ENCODE results near the gene CYB561D1. TPM values are rescaled to one million over a fixed set of nuclear protein-coding genes. Genes with fewer than 3 reads are reported as not detected.

CYB561D1 gene
- total RNA-seq, 2 donors from 2014 or later, result 10.5 to 11.3 TPM

- intact Hi-C loops (cut with DNase I), result loop anchor here in 1 of 2 donors (10.0 kb wide), 1 partner anchor 274 kb away; no protein-coding TSS in a partner anchor
- DNase-seq (ENCODE audit: low spot score), result no peak
Observed at GRCh38 chr1:109538827-109539555, 45.1 kb downstream of the CYB561D1 start.

- DNase-seq (ENCODE audit: low spot score), result no peak
- intact Hi-C loops (cut with DNase I), result loop anchor here (5.0 to 10.0 kb wide), 5 partner anchors 85 to 445 kb away; partner anchors contain the start of gene AHCYL1 (in 1 of the 2)
Observed at GRCh38 chr1:109539676-109540075, 45.8 kb downstream of the CYB561D1 start, which contains the start of gene GPR61. Gene GPR61 (plus strand): TSS chr1:109539872. CDS start chr1:109543023, 3,151 bp downstream.

- no peak for DNase-seq (ENCODE audit: low spot score)
- intact Hi-C loops (cut with DNase I), result loop anchor here (5.0 to 10.0 kb wide), 4 partner anchors 84 to 444 kb away; partner anchors contain the start of gene AHCYL1 (in 1 of the 2)
Observed at GRCh38 chr1:109541102-109541501, 47.2 kb downstream of the CYB561D1 start.

- no peak for DNase-seq (ENCODE audit: low spot score)
- intact Hi-C loops (cut with DNase I), result loop anchor here (5.0 to 10.0 kb wide), 4 partner anchors 82 to 442 kb away; partner anchors contain the start of gene AHCYL1 (in 1 of the 2)
Observed at GRCh38 chr1:109542657-109543056, 48.8 kb downstream of the CYB561D1 start.

- no peak for DNase-seq (ENCODE audit: low spot score)
- intact Hi-C loops (cut with DNase I), result loop anchor here (5.0 to 10.0 kb wide), 4 partner anchors 81 to 441 kb away; partner anchors contain the start of gene AHCYL1 (in 1 of the 2)
Observed at GRCh38 chr1:109543283-109543987, 49.5 kb downstream of the CYB561D1 start.

GRCh38 chr1:109543988-109544735 is 50.3 kb downstream of the CYB561D1 start:
- no peak for DNase-seq (ENCODE audit: low spot score)
- intact Hi-C loops (cut with DNase I), result loop anchor here (5.0 to 10.0 kb wide), 4 partner anchors 81 to 441 kb away; partner anchors contain the start of gene AHCYL1 (in 1 of the 2)

- peak; percentile 92 for DNase-seq (ENCODE audit: low spot score)
- intact Hi-C loops (cut with DNase I), result loop anchor here (10.0 kb wide), 3 partner anchors 78 to 438 kb away; partner anchors contain the start of gene AHCYL1 (in 1 of the 2)
Observed at GRCh38 chr1:109546311-109547109, 52.6 kb downstream of the CYB561D1 start.

- intact Hi-C loops (cut with DNase I), result loop anchor here (10.0 kb wide), 3 partner anchors 77 to 437 kb away; partner anchors contain the start of gene AHCYL1 (in 1 of the 2)
- DNase-seq (ENCODE audit: low spot score), result no peak
Observed at GRCh38 chr1:109547463-109548320, 53.8 kb downstream of the CYB561D1 start.

GRCh38 chr1:109548321-109549267 is 54.7 kb downstream of the CYB561D1 start, which contains the start of gene GNAI3:
Gene GNAI3 (plus strand): TSS chr1:109548615. CDS start chr1:109548721, 106 bp downstream.
- DNase-seq (ENCODE audit: low spot score), result peak; percentile 99
- intact Hi-C loops (cut with DNase I), result loop anchor here (10.0 kb wide), 3 partner anchors 76 to 436 kb away; partner anchors contain the start of gene AHCYL1 (in 1 of the 2)

Other genes with a start within 250 kb of the CYB561D1 start
- gene CELSR2, start 244.6 kb upstream of the CYB561D1 start, total RNA-seq, result 1 to 10 TPM; 2.8 to 3.3 TPM
- 1 to 10 TPM; 1.7 to 2.2 TPM for gene PSRC1, start 210.9 kb upstream of the CYB561D1 start, total RNA-seq
- gene MYBPHL, start 187.1 kb upstream of the CYB561D1 start, total RNA-seq, result under 1 TPM in 1 of 2 donors, not detected in 1; 0.29 TPM
- 100 to 1,000 TPM; 102 to 125 TPM for gene SORT1, start 96.2 kb upstream of the CYB561D1 start, total RNA-seq
- gene PSMA5, start 67.6 kb upstream of the CYB561D1 start, total RNA-seq, result 10 to 100 TPM; 43.3 to 51.2 TPM
- 1 to 10 TPM; 2.1 to 9.0 TPM for gene SYPL2, start 27.5 kb upstream of the CYB561D1 start, total RNA-seq
- 1 to 10 TPM; 2.7 to 3.3 TPM for gene ATXN7L2, start 10.2 kb upstream of the CYB561D1 start, total RNA-seq
- gene AMIGO1, start 15.6 kb downstream of the CYB561D1 start, total RNA-seq, result 1 to 10 TPM; 3.6 to 5.2 TPM
- not detected for gene GPR61, start 45.8 kb downstream of the CYB561D1 start, total RNA-seq
- gene GNAI3, start 54.5 kb downstream of the CYB561D1 start, total RNA-seq, result 1 to 10 TPM; 6.8 to 7.5 TPM
- not detected for gene GNAT2, start 125.5 kb downstream of the CYB561D1 start, total RNA-seq
- 10 to 100 TPM; 33.8 to 39.4 TPM for gene AMPD2, start 125.7 kb downstream of the CYB561D1 start, total RNA-seq
- 10 to 100 TPM; 21.2 to 35.4 TPM for gene GSTM4, start 162.0 kb downstream of the CYB561D1 start, total RNA-seq
- 10 to 100 TPM; 29.2 to 45.9 TPM for gene GSTM2, start 174.0 kb downstream of the CYB561D1 start, total RNA-seq
- not detected for gene GSTM1, start 193.7 kb downstream of the CYB561D1 start, total RNA-seq
- gene GSTM5, start 218.2 kb downstream of the CYB561D1 start, total RNA-seq, result 10 to 100 TPM; 16.7 to 25.4 TPM
- 10 to 100 TPM; 35.1 to 52.2 TPM for gene GSTM3, start 246.9 kb downstream of the CYB561D1 start, total RNA-seq